GM12878 (cell line): Measurements from ENCODE around the gene NOL12. TPM values are rescaled to one million over a fixed set of nuclear protein-coding genes. Genes with fewer than 3 reads are reported as not detected.

Experiments
- ATAC-seq: fragments of 200-7000 bp; cut with Tn5 transposase; 3 replicates; pipeline ENCODE4 v1.9.1; 2020; ENCODE audit warnings: mild to moderate bottlenecking, moderate library complexity
- BruUV-seq: library from RNA; stranded (reverse); fragments of 400-500 nt; replicated peaks from 2 replicates; lab custom pipeline; 2021; lab: Mats Ljungman, UMichigan
- CTCF ChIA-PET: fragments of 300-600 bp; sonication (Branson Sonifier 250); formaldehyde crosslinking; extraction: SDS; loops from one replicate; lab custom pipeline; 2021; ENCODE audit warnings: inconsistent platforms; lab: Yijun Ruan, JAX
- POLR2A ChIA-PET: fragments of 350-600 bp; formaldehyde crosslinking; extraction: SDS; loops from one replicate; lab custom pipeline; 2021; ENCODE audit warnings: inconsistent platforms; lab: Charles Lee
- RAD21 ChIA-PET: fragments of 300-600 bp; sonication (Branson Sonifier 250); formaldehyde crosslinking; loops from one replicate; lab custom pipeline; 2023; ENCODE audit warnings: antibody characterized with exemption; ENCODE audit not compliant: unreplicated experiment; lab: Charles Lee
- SMC1A ChIA-PET: fragments of 300-600 bp; sonication (Branson Sonifier 250); formaldehyde crosslinking; loops from one replicate; lab custom pipeline; 2023; ENCODE audit not compliant: unreplicated experiment, uncharacterized antibody; lab: Charles Lee
- DNase-seq: peaks from one replicate; pipeline ENCODE4 v3.0.0-alpha.2; 2011; ENCODE audit warnings: low read depth, low spot score
- FAIRE-seq: peaks from 3 replicates; lab custom pipeline; 2011; peaks lifted over from hg19 to GRCh38; lab: Jason Lieb, UNC
- H2AFZ ChIP-seq: 2 replicates; pipeline ENCODE4 v1.6.0; 2011; ENCODE audit warnings: low read depth, low read length, control low read depth; ENCODE audit not compliant: control insufficient read depth
- H3K27ac ChIP-seq: 2 replicates; pipeline ENCODE4 v1.5.1; 2011; ENCODE audit warnings: control low read depth; ENCODE audit not compliant: control insufficient read depth, insufficient read depth
- H3K27me3 ChIP-seq, 2 experiments: replicated peaks in 1 of 2; 2 replicates each; pipeline versions ENCODE4 v1.6.0 to v1.6.1; 2011; ENCODE audit warnings: low read length in 1 of 2; ENCODE audit not compliant: control insufficient read depth in 2 of 2, insufficient read depth in 2 of 2
- H3K36me3 ChIP-seq, 2 experiments: 2 replicates each; pipeline ENCODE4 v1.5.1; 2011; ENCODE audit warnings: low read length in 1 of 2; ENCODE audit not compliant: control insufficient read depth in 2 of 2, insufficient read depth in 2 of 2
- H3K4me1 ChIP-seq: 2 replicates; pipeline ENCODE4 v1.6.1; 2011; ENCODE audit warnings: mild to moderate bottlenecking, low read length, moderate library complexity, mixed read lengths; ENCODE audit not compliant: control insufficient read depth, insufficient read depth
- H3K4me2 ChIP-seq: 2 replicates; pipeline ENCODE4 v1.6.0; 2011; ENCODE audit warnings: control low read depth; ENCODE audit not compliant: control insufficient read depth, insufficient read depth
- H3K4me3 ChIP-seq: fragments of 200-600 bp; sonication (generic); 2 replicates; pipeline ENCODE4 v1.5.1; 2016
- H3K79me2 ChIP-seq: 2 replicates; pipeline ENCODE4 v1.6.0; 2011; ENCODE audit warnings: low read length; ENCODE audit not compliant: control insufficient read depth, insufficient read depth
- H3K9ac ChIP-seq: 2 replicates; pipeline ENCODE4 v1.8.0; 2011; ENCODE audit warnings: low read length, control low read depth, mixed read lengths; ENCODE audit not compliant: control insufficient read depth, insufficient read depth
- H3K9me3 ChIP-seq: replicated peaks from 3 replicates; pipeline ENCODE4 v1.5.1; 2011; ENCODE audit warnings: mild to moderate bottlenecking, low read length; ENCODE audit not compliant: control insufficient read depth, insufficient read depth
- H4K20me1 ChIP-seq: 2 replicates; pipeline ENCODE4 v1.6.0; 2011; ENCODE audit not compliant: control insufficient read depth, insufficient read depth
- ASH2L ChIP-seq: fragments of 300-600, 200-600 bp; sonication (generic); IDR thresholded peaks from 2 replicates; pipeline ENCODE4 v1.6.1; 2017; ENCODE audit warnings: low read depth, mild to moderate bottlenecking, borderline replicate concordance
- ATF3 ChIP-seq: IDR thresholded peaks from 2 replicates; pipeline ENCODE4 v1.6.1; 2011; ENCODE audit warnings: low read depth, mild to moderate bottlenecking, low read length, moderate library complexity, borderline replicate concordance; ENCODE audit errors: extremely low read depth
- CTCF ChIP-seq, 3 experiments: IDR thresholded peaks in 2 of 3; conservative IDR thresholded peaks in 1 of 3; 2 replicates each; pipeline ENCODE4 v1.5.1; 2011; ENCODE audit warnings: low read depth in 3 of 3, low read length in 3 of 3, mild to moderate bottlenecking in 3 of 3, control low read depth in 2 of 3, moderate library complexity in 2 of 3, inconsistent platforms in 1 of 3, mixed read lengths in 1 of 3; ENCODE audit not compliant: control insufficient read depth in 2 of 3, insufficient read depth in 1 of 3; ENCODE audit errors: extremely low read depth in 1 of 3
- EED ChIP-seq: sonication (generic); IDR thresholded peaks from 2 replicates; pipeline ENCODE4 v1.6.1; 2016; ENCODE audit warnings: antibody characterized with exemption, low read depth
- HCFC1 ChIP-seq: fragments of 150-350 bp; IDR thresholded peaks from 2 replicates; pipeline ENCODE4 v1.6.1; 2014; ENCODE audit warnings: low read length
- IRF3 ChIP-seq: fragments of 450-650 bp; IDR thresholded peaks from 2 replicates; pipeline ENCODE4 v1.6.1; 2014; ENCODE audit warnings: mild to moderate bottlenecking
- JUNB ChIP-seq: IDR thresholded peaks from 2 replicates; pipeline ENCODE4 v1.6.1; 2016; ENCODE audit warnings: antibody characterized with exemption, mild to moderate bottlenecking
- MLLT1 ChIP-seq: fragments of 450-650 bp; IDR thresholded peaks from 2 replicates; pipeline ENCODE4 v1.6.1; 2016; ENCODE audit warnings: mild to moderate bottlenecking
- SMC3 ChIP-seq: IDR thresholded peaks from 2 replicates; pipeline ENCODE4 v1.6.1; 2011; ENCODE audit warnings: low read length, improper control_type of control experiment, borderline replicate concordance
- STAT3 ChIP-seq: IDR thresholded peaks from 2 replicates; pipeline ENCODE4 v1.6.1; 2011; ENCODE audit warnings: low read depth, low read length, improper control_type of control experiment
- ZSCAN29 ChIP-seq: fragments of 450-650 bp; IDR thresholded peaks from 2 replicates; pipeline ENCODE4 v1.6.1; 2017; ENCODE audit warnings: mild to moderate bottlenecking, moderate library complexity
- WGBS: methylation state at CpG from one replicate; pipeline ENCODE4 v1.1.6; 2016; ENCODE audit warnings: low lambda C conversion rate; ENCODE audit not compliant: insufficient replicate concordance, insufficient coverage; ENCODE audit errors: missing lambda C conversion rate; 5-methylcytosine and 5-hydroxymethylcytosine counted together
- in situ Hi-C: fragments of 300-500 bp; cut with MboI; formaldehyde crosslinking; loops from 9 replicates; pipeline ENCODE4 v1.14.3; 2018; ENCODE audit warnings: mixed read lengths
- intact Hi-C: fragments of 100-400 bp; cut with micrococcal nuclease; formaldehyde crosslinking; loops from one replicate; pipeline ENCODE4 v1.14.2; 2022; ENCODE audit not compliant: unreplicated experiment
- polyA plus RNA-seq, 11 experiments: library from polyadenylated mRNA; depleted of rRNA in 4 of 11; unstranded in 6 of 11; stranded (reverse) in 5 of 11; fragments of >200 nt; fragmentation: Nextera tagmentation in 4 of 11; fragmentation: Illumina TruSeq in 1 of 11; extraction: Ambion mirVana in 4 of 11; extraction: Trizol in 1 of 11; gene quantifications; 1 replicate in 1 of 11; 2 replicates in 10 of 11; pipeline versions ENCODE4 v1.2.1 to v1.2.3, GENCODE V29; 2011 to 2016; ENCODE audit warnings: inconsistent platforms in 2 of 11, missing spikeins in 2 of 11, low read depth in 1 of 11
- total RNA-seq, 4 experiments: library from RNA; depleted of rRNA in 3 of 4; stranded (reverse); fragments of >200 nt in 3 of 4; fragmentation: Illumina TruSeq in 1 of 4; extraction: Trizol in 1 of 4; gene quantifications; 2 replicates each; pipeline versions ENCODE4 v1.2.1 to v1.2.3, GENCODE V29; 2013 to 2021

NOL12 gene
- total and polyA plus RNA-seq, 10 of the 15 experiments (the other 5 are each of a cell fraction or from before 2014, with no cell fraction given), result 3.3 to 69.4 (median 41.1) TPM

- no TSS peak for BruUV-seq
- intact Hi-C loops (no loop called here), in situ Hi-C loops (no loop called here)
- Histone ChIP-seq H3K27me3 (no peaks in the 10 kb centered on the region), H3K36me3 (no peaks in the 10 kb centered on the region), H3K9me3 (no peaks in the 10 kb centered on the region), H3K4me2 (no peak overlapping the region), H2AFZ (no peak overlapping the region), H3K4me1 (no peaks in the 10 kb centered on the region), H3K4me3 (no peak overlapping the region), H3K27ac (no peak overlapping the region), H4K20me1 (no peaks in the 10 kb centered on the region), H3K9ac (no peak overlapping the region), H3K79me2 (no peaks in the 10 kb centered on the region)
- 56% methylated on average over 3 of the region's 3 CpGs for WGBS
- ChIA-PET SMC1A (no interaction called here), CTCF (interaction anchor here (0.6 kb wide), 1 partner anchor 249 kb away, joined by 3 read pairs; no protein-coding TSS in a partner anchor), POLR2A (interaction anchor here (0.6 kb wide), 1 partner anchor 59 kb away, joined by 7 read pairs; no protein-coding TSS in a partner anchor), RAD21 (no interaction called here)
- ATAC-seq (no peak), DNase-seq (no peak), FAIRE-seq (no peak)
- TF ChIP-seq SMC3 (no peak), EED (no peak), STAT3 (no peak), ASH2L (no peak), ZSCAN29 (no peak), HCFC1 (no peak), JUNB (no peak), MLLT1 (no peak), CTCF (IDR thresholded peaks at IDR 0.05 in 2 of 3, conservative IDR thresholded peaks at IDR 0.05 in 1 of 3; ENCODE audit: control insufficient read depth in 2 of 3, extremely low read depth in 1 of 3, insufficient read depth in 1 of 3, low read depth in 3 of 3, low read length in 3 of 3) (no peak), ATF3 (no peak), IRF3 (no peak)
Observed at GRCh38 chr22:37705205-37705604, 19.1 kb downstream of the NOL12 start.
